ENCODE results near the gene SORBS2. TPM values are rescaled to one million over a fixed set of nuclear protein-coding genes. Genes with fewer than 3 reads are reported as not detected.

The SORBS2 gene, protein sequence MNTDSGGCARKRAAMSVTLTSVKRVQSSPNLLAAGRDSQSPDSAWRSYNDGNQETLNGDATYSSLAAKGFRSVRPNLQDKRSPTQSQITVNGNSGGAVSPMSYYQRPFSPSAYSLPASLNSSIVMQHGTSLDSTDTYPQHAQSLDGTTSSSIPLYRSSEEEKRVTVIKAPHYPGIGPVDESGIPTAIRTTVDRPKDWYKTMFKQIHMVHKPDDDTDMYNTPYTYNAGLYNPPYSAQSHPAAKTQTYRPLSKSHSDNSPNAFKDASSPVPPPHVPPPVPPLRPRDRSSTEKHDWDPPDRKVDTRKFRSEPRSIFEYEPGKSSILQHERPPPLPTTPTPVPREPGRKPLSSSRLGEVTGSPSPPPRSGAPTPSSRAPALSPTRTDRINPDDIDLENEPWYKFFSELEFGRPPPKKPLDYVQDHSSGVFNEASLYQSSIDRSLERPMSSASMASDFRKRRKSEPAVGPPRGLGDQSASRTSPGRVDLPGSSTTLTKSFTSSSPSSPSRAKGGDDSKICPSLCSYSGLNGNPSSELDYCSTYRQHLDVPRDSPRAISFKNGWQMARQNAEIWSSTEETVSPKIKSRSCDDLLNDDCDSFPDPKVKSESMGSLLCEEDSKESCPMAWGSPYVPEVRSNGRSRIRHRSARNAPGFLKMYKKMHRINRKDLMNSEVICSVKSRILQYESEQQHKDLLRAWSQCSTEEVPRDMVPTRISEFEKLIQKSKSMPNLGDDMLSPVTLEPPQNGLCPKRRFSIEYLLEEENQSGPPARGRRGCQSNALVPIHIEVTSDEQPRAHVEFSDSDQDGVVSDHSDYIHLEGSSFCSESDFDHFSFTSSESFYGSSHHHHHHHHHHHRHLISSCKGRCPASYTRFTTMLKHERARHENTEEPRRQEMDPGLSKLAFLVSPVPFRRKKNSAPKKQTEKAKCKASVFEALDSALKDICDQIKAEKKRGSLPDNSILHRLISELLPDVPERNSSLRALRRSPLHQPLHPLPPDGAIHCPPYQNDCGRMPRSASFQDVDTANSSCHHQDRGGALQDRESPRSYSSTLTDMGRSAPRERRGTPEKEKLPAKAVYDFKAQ (N-terminal part only)
- 0.18 TPM in 1 of 2 replicates, not detected in the other for total RNA-seq

DNA sequence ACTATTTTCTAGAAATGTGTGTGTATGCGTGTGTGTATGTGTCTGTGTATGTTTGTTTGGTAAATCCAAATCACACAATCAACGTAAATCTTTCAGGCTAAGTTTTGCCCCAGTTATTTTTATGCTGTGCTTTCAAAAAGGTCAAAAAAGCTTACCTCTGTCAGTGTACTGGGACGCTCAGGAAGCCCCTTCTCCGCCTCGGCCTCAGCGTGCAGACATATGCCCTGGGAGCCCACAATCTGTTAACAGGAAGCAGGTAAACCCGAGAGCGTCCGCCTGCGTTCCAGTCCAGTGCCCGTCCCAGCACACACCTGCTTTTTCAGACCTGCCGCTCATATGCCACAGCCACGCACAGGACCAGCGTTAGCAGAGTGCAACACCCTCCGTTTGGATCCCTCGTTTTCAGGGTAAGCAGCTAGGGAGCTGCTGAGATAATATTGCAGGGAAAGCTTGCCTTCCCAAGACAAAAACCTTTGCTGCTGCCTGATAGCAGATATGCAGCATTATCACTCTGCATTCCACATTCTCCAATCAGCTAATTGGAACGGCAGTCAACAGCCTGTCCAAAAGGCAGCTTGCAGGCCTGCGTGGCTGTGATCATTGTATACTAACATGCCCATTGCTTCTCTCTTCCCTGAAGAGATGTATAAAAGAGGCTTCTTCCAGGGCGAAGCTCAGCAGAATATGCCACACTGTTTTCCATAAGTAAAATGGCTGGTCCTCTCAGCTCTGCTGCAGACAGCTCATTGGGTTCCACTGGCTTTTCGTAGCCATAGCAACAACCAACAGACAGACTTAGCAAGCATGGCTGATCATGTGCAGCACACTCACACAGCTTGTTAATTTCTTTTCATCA is at the start of gene SORBS2:
Gene SORBS2 (minus strand): TSS at position 686 of the 856 bp plus-strand sequence. CDS start 121,623 bp downstream, outside the sequence.

Data from myometrial cell (primary cell).